PC-3 (cell line): ENCODE data around the gene CCT6A. TPM values are rescaled to one million over a fixed set of nuclear protein-coding genes. Genes with fewer than 3 reads are reported as not detected.

Source experiments
- ATAC-seq: fragments of 200-7000 bp; cut with Tn5 transposase; 2 replicates; pipeline ENCODE4 v1.9.1; 2020; ENCODE audit warnings: mild to moderate bottlenecking, moderate library complexity
- BruUV-seq: library from RNA; stranded (reverse); fragments of 400-500 nt; replicated peaks from 2 replicates; lab custom pipeline; 2021; lab: Mats Ljungman, UMichigan
- CTCF ChIA-PET: fragments of 300-600 bp; sonication (Branson Sonifier 250); formaldehyde crosslinking; loops from one replicate; lab custom pipeline; 2022; ENCODE audit warnings: antibody characterized with exemption; lab: Charles Lee
- POLR2A ChIA-PET: fragments of 300-600 bp; sonication (Branson Sonifier 250); formaldehyde crosslinking; loops from one replicate; lab custom pipeline; 2022; ENCODE audit warnings: antibody characterized with exemption; ENCODE audit not compliant: unreplicated experiment; lab: Charles Lee
- DNase-seq: peaks from one replicate; pipeline ENCODE4 v3.0.0-alpha.2; 2015
- H2AFZ ChIP-seq: fragments of 300-600 bp; sonication (generic); 2 replicates; pipeline ENCODE4 v1.6.0; 2016; ENCODE audit warnings: antibody characterized with exemption, low read length
- H3F3A ChIP-seq: fragments of 300-600 bp; sonication (generic); one replicate; pipeline ENCODE4 v1.6.0; 2017; ENCODE audit warnings: antibody characterized with exemption, low read length, control low read depth, mild to moderate bottlenecking; ENCODE audit not compliant: unreplicated experiment
- H3K27ac ChIP-seq: fragments of 300-600 bp; sonication (generic); 2 replicates; pipeline ENCODE4 v1.5.1; 2016; ENCODE audit warnings: mild to moderate bottlenecking, low read length
- H3K27me3 ChIP-seq: fragments of 300-600 bp; sonication (generic); 2 replicates; pipeline ENCODE4 v1.6.1; 2016; ENCODE audit warnings: low read length, mixed read lengths
- H3K36me3 ChIP-seq: fragments of 300-600 bp; sonication (generic); 2 replicates; pipeline ENCODE4 v1.6.1; 2016; ENCODE audit warnings: low read depth, mixed run types, low read length, mixed read lengths
- H3K4me1 ChIP-seq: fragments of 300-600 bp; sonication (generic); 2 replicates; pipeline ENCODE4 v1.5.1; 2016; ENCODE audit warnings: low read length; ENCODE audit not compliant: insufficient read depth
- H3K4me2 ChIP-seq: fragments of 300-600 bp; sonication (generic); 2 replicates; pipeline ENCODE4 v1.6.0; 2016; ENCODE audit warnings: low read length
- H3K4me3 ChIP-seq: fragments of 300-600 bp; sonication (generic); 2 replicates; pipeline ENCODE4 v1.5.1; 2016; ENCODE audit warnings: mild to moderate bottlenecking, low read length, mixed read lengths
- H3K79me2 ChIP-seq: fragments of 300-600 bp; sonication (generic); 2 replicates; pipeline ENCODE4 v1.6.1; 2017; ENCODE audit warnings: low read length, mixed read lengths
- H3K9ac ChIP-seq: fragments of 300-600 bp; sonication (generic); 2 replicates; pipeline ENCODE4 v1.6.0; 2016; ENCODE audit warnings: mild to moderate bottlenecking, low read length
- H3K9me2 ChIP-seq: fragments of 300-600 bp; sonication (generic); replicated peaks from 2 replicates; pipeline ENCODE4 v1.6.1; 2016; ENCODE audit warnings: mixed run types, low read length, mixed read lengths
- H3K9me3 ChIP-seq: fragments of 300-600 bp; sonication (generic); 2 replicates; pipeline ENCODE4 v1.6.1; 2016; ENCODE audit warnings: low read length, mixed read lengths
- H4K20me1 ChIP-seq: fragments of 300-600 bp; sonication (generic); 2 replicates; pipeline ENCODE4 v1.6.1; 2016; ENCODE audit warnings: low read length, mixed read lengths
- EZH2 ChIP-seq: fragments of 300-600 bp; sonication (generic); IDR thresholded peaks from one replicate; pipeline ENCODE4 v1.6.1; 2017; ENCODE audit warnings: antibody characterized with exemption, mild to moderate bottlenecking, low read length; ENCODE audit not compliant: unreplicated experiment
- EZH2phosphoT487 ChIP-seq: fragments of 300-600 bp; sonication (generic); IDR thresholded peaks from 2 replicates; pipeline ENCODE4 v1.6.1; 2018; ENCODE audit warnings: mild to moderate bottlenecking, antibody characterized with exemption, low read length, borderline replicate concordance
- intact Hi-C: fragments of 100-400 bp; cut with micrococcal nuclease; formaldehyde crosslinking; loops from 2 replicates; pipeline ENCODE4 v1.9.0; 2023
- total RNA-seq: library from RNA; depleted of rRNA; stranded (reverse); fragments of >200 nt; gene quantifications from 2 replicates; pipeline ENCODE4 v1.2.3, GENCODE V29; 2014
- TF ChIP-seq, protein P1 (sequence below): fragments of 300-600 bp; sonication (generic); conservative IDR thresholded peaks from 2 replicates; pipeline ENCODE4 v1.5.1; 2017; ENCODE audit warnings: antibody characterized with exemption, low read depth, mild to moderate bottlenecking, low read length

CCT6A gene
- total RNA-seq, 1 experiment from 2014 or later = 338 TPM

DNA sequence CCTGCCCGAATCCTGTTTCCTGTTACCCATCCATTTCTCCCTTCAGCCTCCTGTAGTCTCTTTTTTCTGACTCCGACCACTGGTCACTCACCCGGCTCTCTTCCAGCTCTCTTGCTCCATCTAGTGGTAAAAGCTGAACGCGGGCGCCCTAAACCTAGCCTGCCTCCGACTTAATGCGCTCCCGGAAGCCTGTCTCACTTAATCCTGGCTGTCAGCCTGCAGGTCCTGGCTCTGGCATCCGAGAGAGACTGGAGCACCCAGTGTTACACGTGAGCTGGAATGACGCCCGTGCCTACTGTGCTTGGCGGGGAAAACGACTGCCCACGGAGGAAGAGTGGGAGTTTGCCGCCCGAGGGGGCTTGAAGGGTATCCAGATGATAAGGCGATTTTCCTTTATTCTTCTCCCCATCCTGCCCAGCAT is 22.8 kb downstream of the CCT6A start:
- H3K4me2 ChIP-seq = 0 out of 2 replicates have a peak overlapping the region, but pooled peaks have one; percentile 22
- intact Hi-C loops = loop anchor here (1.0 kb wide), 2 partner anchors 70 to 433 kb away; no protein-coding TSS in a partner anchor
- peaks cover 7% of the 10 kb centered on the region; the same call in 1 of the 2 replicates for H3K36me3 ChIP-seq
- H3K79me2 ChIP-seq = no peaks in the 10 kb centered on the region
- no peaks in the 10 kb centered on the region for H3K27me3 ChIP-seq
- ChIA-PET POLR2A (no interaction called here), CTCF (interaction anchor here (0.6 to 2.1 kb wide), 2 partner anchors 9 to 654 kb away, joined by 4 to 7 read pairs; no protein-coding TSS in a partner anchor)
- peaks cover 4% of the 10 kb centered on the region for H3K4me1 ChIP-seq
- ATAC-seq (peak; percentile 95), DNase-seq (peak; percentile 90)
- no peak for TF ChIP-seq EZH2
- TF ChIP-seq, protein P1, sequence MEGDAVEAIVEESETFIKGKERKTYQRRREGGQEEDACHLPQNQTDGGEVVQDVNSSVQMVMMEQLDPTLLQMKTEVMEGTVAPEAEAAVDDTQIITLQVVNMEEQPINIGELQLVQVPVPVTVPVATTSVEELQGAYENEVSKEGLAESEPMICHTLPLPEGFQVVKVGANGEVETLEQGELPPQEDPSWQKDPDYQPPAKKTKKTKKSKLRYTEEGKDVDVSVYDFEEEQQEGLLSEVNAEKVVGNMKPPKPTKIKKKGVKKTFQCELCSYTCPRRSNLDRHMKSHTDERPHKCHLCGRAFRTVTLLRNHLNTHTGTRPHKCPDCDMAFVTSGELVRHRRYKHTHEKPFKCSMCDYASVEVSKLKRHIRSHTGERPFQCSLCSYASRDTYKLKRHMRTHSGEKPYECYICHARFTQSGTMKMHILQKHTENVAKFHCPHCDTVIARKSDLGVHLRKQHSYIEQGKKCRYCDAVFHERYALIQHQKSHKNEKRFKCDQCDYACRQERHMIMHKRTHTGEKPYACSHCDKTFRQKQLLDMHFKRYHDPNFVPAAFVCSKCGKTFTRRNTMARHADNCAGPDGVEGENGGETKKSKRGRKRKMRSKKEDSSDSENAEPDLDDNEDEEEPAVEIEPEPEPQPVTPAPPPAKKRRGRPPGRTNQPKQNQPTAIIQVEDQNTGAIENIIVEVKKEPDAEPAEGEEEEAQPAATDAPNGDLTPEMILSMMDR = peak; percentile 90
- H3K9me3 ChIP-seq = no peaks in the 10 kb centered on the region
- BruUV-seq = no TSS peak
- no peaks in the 10 kb centered on the region for H3K9me2 ChIP-seq
- peak overlapping the region; percentile 73; the same call in 1 of the 2 replicates for H2AFZ ChIP-seq
- H3K4me3 ChIP-seq = no peak overlapping the region
- no peaks in the 10 kb centered on the region for H3F3A ChIP-seq
- no peak overlapping the region for H3K9ac ChIP-seq
- no peak overlapping the region for H3K27ac ChIP-seq
- no peaks in the 10 kb centered on the region for H4K20me1 ChIP-seq

DNA sequence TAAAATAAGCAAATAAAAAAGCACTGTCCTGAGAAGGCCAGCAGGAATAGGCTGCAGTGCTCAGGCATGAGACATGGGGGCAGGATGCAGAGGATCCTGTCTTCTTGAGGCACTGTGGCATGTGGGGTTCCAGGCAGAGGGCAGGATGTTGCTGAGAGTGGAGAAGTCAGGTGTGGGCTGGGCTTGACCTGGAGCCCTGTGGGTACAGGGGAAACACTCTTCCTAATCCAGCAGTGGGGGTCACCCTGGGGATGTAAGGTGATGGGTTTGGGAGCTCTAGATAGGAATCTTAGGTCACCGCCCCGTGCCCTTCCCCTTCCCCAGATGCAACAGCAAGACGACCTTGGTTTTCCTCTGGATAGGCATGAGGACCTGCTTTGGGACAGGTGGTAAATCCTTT is 26.1 kb downstream of the CCT6A start:
- H3K27me3 ChIP-seq = no peaks in the 10 kb centered on the region
- TF ChIP-seq, protein P1 = no peak
- TF ChIP-seq EZH2phosphoT487 (no peak), EZH2 (no peak)
- POLR2A ChIA-PET = no interaction called here
- H3K9me3 ChIP-seq = no peaks in the 10 kb centered on the region
- ATAC-seq = no peak
- H3K4me3 ChIP-seq = no peak overlapping the region
- no peak overlapping the region for H3K4me2 ChIP-seq
- no peaks in the 10 kb centered on the region for H3F3A ChIP-seq
- H3K36me3 ChIP-seq = no peaks in the 10 kb centered on the region; the same call in 1 of the 2 replicates
- no peaks in the 10 kb centered on the region for H3K79me2 ChIP-seq
- no peaks in the 10 kb centered on the region for H4K20me1 ChIP-seq
- CTCF ChIA-PET = no interaction called here
- H3K4me1 ChIP-seq = peaks cover 4% of the 10 kb centered on the region
- H3K9ac ChIP-seq = no peak overlapping the region
- no TSS peak for BruUV-seq
- H2AFZ ChIP-seq = no peak overlapping the region
- no peak overlapping the region for H3K27ac ChIP-seq
- no peak for DNase-seq
- intact Hi-C loops = no loop called here
- H3K9me2 ChIP-seq = no peaks in the 10 kb centered on the region

DNA sequence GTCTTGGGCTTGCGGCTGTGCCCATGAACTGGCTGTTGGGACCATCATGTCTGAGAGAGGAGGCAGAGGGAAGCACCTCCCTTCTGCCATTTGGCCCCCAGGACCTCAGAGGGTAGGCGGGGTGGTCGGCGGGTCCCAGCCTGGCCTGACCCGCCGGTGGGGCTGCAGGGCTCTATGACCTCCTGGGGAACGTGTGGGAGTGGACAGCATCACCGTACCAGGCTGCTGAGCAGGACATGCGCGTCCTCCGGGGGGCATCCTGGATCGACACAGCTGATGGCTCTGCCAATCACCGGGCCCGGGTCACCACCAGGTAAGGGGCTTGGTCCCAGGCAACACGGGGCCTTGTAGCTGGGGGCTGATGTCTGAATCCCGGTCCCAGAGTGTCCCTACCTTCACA is 26.6 kb downstream of the CCT6A start:
- H3K9ac ChIP-seq = no peak overlapping the region
- no peaks in the 10 kb centered on the region for H3K9me3 ChIP-seq
- no peak for TF ChIP-seq EZH2
- TF ChIP-seq EZH2phosphoT487 = no peak
- TF ChIP-seq, protein P1 = no peak
- H3K9me2 ChIP-seq = no peaks in the 10 kb centered on the region
- no peak overlapping the region for H2AFZ ChIP-seq
- intact Hi-C loops = no loop called here
- no peaks in the 10 kb centered on the region for H3K79me2 ChIP-seq
- no peaks in the 10 kb centered on the region for H4K20me1 ChIP-seq
- H3K4me1 ChIP-seq = peaks cover 4% of the 10 kb centered on the region
- POLR2A ChIA-PET = no interaction called here
- CTCF ChIA-PET = no interaction called here
- no peak overlapping the region for H3K4me2 ChIP-seq
- DNase-seq (no peak), ATAC-seq (no peak)
- H3K27ac ChIP-seq = no peak overlapping the region
- no peaks in the 10 kb centered on the region for H3K27me3 ChIP-seq
- no peaks in the 10 kb centered on the region for H3F3A ChIP-seq
- H3K36me3 ChIP-seq = no peaks in the 10 kb centered on the region; the same call in 1 of the 2 replicates
- no peak overlapping the region for H3K4me3 ChIP-seq
- BruUV-seq = no TSS peak
